Measurements from ENCODE around the gene OBSCN.

The OBSCN gene

DNA sequence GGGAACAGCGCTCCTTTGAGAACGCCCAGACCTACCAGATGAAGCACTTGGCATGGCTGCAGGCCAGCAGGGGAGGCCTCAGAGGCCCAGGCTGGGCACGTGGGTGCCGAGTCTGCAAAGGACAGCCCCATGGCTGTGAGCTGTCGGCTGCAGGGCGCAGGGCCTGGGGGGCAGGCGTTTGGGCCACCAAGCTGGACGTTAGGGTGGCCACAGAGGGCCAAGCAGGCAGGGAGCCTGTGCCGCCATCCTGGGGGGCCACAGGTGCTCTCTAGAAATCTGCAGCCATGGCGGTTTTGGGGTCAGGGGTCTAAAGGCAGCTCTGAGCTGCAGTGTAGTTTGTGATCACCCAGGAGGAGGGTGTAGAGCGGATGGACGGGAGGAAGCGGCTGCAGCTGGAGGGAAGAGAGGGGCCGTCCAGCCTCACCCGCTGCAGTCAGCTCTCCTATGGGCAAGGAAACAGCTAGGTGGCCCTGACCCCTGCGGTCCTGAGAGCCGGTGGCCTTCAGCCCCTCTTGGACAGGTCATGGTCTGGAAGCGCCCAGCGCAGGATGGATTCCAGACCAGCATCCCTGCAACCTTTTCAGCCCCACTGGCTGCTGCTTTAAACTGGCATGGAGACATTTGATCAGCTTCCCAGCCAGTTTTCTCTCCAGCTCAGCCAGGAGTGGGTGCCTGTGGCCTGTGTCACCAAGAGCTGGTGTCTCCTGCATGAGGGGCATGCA lies 31.2 kb upstream of the OBSCN start:
- POLR2A ChIA-PET (ENCODE audit: low non-redundant PET) = no interaction called here
- TF ChIP-seq CTCF (conservative IDR thresholded peaks at IDR 0.05; ENCODE audit: low read depth) = no peak
- peak overlapping the region; percentile 45 for H3K27ac ChIP-seq
- CTCF ChIA-PET = no interaction called here
- DNase-seq (ENCODE audit: low spot score) = no peak

DNA sequence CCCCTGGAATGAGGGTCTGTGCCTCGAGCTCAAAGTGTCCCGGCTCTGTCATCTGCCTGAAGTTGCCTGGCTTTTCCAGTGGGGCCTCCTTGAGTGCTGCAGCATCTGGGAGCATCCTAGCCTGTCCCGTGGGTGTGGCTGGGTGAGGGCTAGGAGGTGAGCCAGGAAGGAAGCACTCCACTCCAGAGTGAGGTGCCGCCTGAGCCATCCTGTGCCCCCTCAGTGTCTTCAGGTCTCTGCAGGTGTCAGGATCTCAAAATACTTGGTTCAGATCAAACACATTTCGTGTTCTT lies 30.7 kb upstream of the OBSCN start:
- no peak for DNase-seq (ENCODE audit: low spot score)
- ChIA-PET CTCF (interaction anchor here (0.6 kb wide), 1 partner anchor 117 kb away, joined by 3 read pairs; no protein-coding TSS in a partner anchor), POLR2A (ENCODE audit: low non-redundant PET) (no interaction called here)
- no peak for TF ChIP-seq CTCF (conservative IDR thresholded peaks at IDR 0.05; ENCODE audit: low read depth)
- no peak overlapping the region for H3K27ac ChIP-seq

- H3K27ac ChIP-seq = no peak overlapping the region
- DNase-seq (ENCODE audit: low spot score) = no peak
- no peak for TF ChIP-seq CTCF (conservative IDR thresholded peaks at IDR 0.05; ENCODE audit: low read depth)
- ChIA-PET POLR2A (ENCODE audit: low non-redundant PET) (no interaction called here), CTCF (interaction anchor here (0.6 kb wide), 2 partner anchors 118 to 315 kb away, joined by 3 read pairs; no protein-coding TSS in a partner anchor)
Measured at GRCh38 chr1:228177721-228178710, 29.8 kb upstream of the OBSCN start.

DNA sequence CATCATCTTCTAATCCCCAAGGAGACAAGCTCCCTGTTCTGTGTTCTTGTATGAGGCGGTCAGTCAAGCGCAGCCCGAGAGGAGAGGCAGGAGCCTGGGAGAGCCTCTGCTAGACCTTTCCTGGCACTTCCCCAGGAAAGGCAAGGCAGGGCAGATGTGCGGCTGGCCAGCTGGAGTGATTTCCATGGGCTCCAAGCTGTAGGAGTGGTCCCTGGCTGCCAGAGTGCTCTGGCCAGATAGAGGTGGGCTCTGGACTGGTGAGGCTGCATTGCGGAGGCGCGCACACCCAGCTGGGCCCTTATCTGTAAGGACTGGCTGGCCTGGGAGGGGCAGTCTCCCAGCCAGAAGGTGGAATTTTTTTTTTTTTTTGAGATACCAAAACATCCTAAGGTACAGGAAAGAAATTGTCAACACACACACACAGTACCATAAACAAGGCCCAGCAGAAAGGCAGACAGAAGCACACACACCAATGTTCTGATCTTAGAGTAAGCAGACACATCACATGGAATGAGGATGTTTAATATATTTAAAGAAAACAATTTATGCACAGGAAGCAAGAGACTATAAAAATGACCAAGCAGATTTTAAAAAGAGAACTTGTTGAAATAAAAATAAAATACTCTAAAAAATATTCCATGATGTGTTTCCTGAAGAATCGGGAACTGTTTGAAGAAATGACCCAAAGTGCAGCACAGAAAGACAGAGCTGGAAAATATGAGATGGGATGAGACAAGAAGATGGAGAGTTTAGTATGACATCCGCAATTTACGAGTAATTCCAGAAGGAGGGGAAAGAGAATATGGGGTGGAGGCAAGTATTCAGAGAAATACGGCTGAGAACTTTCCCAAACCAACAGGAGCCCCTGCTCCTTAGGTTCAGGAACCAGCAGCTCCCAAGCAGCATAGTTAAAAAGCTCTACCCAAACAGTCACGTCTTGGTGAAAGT lies 28.8 kb upstream of the OBSCN start:
- ChIA-PET POLR2A (ENCODE audit: low non-redundant PET) (interaction anchor here (1.1 kb wide), 1 partner anchor 278 kb away, joined by 4 read pairs; no protein-coding TSS in a partner anchor), CTCF (interaction anchor here (0.6 kb wide), 1 partner anchor 316 kb away, joined by 3 read pairs; no protein-coding TSS in a partner anchor)
- no peak for DNase-seq (ENCODE audit: low spot score)
- no peak for TF ChIP-seq CTCF (conservative IDR thresholded peaks at IDR 0.05; ENCODE audit: low read depth)
- no peak overlapping the region; the same call in 1 of the 2 replicates for H3K27ac ChIP-seq

DNA sequence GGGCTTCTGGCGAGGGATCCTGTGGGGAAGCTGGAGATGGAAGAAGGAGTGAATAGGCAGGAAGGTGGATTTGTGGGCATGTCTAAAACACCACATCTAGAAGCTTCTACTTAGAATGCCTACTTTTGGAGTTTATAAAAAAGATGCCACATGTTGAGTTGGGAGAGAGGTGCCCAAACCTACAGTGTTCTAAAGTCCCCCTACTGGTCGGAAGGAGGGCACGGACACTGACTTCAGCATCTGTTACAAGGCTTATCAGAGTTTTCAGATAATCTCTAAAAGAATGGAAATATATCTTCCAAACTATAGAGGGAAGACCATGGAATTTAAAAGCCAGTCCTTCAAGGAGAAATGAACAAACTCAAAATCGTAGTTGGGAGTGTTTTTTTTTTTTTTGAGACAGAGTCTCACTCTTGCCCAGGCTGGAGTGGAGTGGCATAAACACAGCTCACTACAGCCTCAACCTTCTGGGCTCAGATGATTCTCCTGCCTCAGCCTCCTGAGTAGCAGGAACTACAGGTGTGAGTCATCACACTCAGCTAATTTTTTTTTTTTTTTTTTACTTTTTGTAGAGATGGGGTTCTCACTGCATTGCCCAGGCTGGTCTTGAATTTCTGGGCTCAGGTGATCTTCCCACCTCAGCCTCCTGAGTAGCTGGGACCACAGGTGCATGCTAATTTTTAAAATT lies 27.4 kb upstream of the OBSCN start:
- CTCF ChIA-PET = interaction anchor here (0.6 kb wide), 2 partner anchors 17 to 937 kb away, joined by 4 to 5 read pairs; no protein-coding TSS in a partner anchor
- POLR2A ChIA-PET (ENCODE audit: low non-redundant PET) = interaction anchor here (0.7 kb wide), 1 partner anchor 105 kb away, joined by 4 read pairs; no protein-coding TSS in a partner anchor
- H3K27ac ChIP-seq = no peak overlapping the region

More for the DNA sequence above, 27.4 kb upstream of the OBSCN start:
- TF ChIP-seq CTCF (conservative IDR thresholded peaks at IDR 0.05; ENCODE audit: low read depth) = no peak; the same call in 1 of the 2 replicates
- DNase-seq (ENCODE audit: low spot score) = no peak
